G401 (cell line): Measurements from ENCODE around the gene BRD1. TPM values are rescaled to one million over a fixed set of nuclear protein-coding genes. Genes with fewer than 3 reads are reported as not detected.

Source experiments
- DNase-seq: peaks from one replicate; pipeline ENCODE4 v3.0.0-alpha.2; 2015; ENCODE audit warnings: low spot score
- in situ Hi-C: cut with HindIII; loops from 2 replicates; pipeline ENCODE4 v1.10.0; 2016; ENCODE audit warnings: low sequenced_read_pairs, mixed read lengths
- total RNA-seq: library from RNA; depleted of rRNA; stranded (reverse); fragments of >200 nt; shearing (Covaris generic); gene quantifications from 2 replicates; pipeline ENCODE4 v1.2.3, GENCODE V29; 2014

The BRD1 gene
- total RNA-seq, 1 experiment from 2014 or later = 27.5 TPM

- no peak for DNase-seq
- in situ Hi-C loops = no loop called here
Measured at GRCh38 chr22:49810363-49811019, 17.2 kb downstream of the BRD1 start.

DNA sequence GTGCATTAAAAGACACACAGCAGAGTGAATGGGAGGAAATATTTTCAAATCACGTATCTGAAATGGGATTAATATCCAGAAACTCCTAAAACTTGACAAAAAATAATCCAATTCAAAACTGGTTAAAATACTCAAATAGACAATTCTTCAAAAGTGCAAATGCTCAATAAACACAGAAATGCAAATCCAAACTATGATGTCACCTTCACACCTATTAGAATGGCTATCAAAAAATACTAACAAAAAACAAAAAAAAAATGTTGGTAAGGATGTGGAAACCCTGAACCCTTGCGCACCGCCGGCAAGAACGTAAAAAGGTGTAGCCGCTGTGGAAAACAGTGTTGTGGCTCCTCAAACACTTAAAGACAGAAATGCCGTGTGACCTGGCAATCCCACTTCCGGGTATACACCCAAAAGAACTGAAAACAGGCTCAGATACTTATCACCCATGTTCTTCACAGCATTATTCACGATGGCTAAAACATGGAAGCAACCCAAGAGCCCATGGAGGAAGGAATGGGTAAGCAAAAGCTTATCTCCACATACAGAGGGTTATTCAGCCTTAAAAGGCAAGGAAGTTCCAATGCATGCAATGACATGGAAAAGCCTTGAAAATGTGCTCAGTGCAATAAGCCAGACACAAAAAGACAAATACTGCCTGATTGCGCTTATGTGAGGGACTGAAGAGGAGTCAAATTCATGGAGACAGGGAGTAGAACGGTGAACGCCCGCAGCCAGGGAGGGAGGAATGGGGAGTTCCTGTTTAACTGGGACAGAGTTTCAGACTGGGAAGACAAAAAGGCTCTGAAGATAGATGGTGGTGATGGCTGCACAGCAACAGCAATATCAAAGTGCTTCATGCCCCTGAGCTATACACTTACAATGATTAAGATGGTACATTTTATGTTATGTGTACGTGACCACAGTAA lies 19.6 kb downstream of the BRD1 start:
- in situ Hi-C loops = no loop called here
- no peak for DNase-seq

GRCh38 chr22:49807129-49807528 lies 20.5 kb downstream of the BRD1 start:
- in situ Hi-C loops = no loop called here
- DNase-seq = no peak

DNA sequence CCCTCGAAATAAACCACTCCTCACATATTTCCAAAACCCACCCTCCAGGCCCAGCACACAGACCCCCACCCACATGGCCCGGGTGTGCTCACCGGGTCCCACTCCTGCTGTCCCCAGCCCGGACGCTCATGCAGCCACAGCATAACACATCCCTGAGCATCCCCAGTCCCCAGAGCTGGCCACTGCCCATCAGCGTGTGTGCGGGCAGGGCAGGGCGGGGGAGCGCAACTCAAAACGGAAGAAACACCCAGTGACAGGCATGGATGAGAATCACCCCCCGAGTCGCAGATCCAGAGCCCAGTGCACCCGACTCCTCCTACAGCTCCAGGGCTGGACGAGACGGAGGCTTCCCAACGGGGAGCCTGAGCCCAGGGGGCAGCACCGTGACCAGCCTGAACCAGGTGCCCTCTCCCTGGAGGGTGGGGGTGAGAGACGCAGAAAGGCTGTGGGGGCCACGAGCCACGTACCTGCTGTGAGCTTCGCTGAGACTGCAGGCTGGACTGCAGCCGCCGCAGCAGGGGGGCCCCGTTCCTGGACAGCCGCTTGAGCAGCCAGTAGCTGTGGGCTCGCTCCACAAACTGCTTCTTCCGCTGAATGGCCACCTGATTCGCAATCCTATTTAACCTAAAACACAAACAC lies 23.8 kb downstream of the BRD1 start:
- in situ Hi-C loops = no loop called here
- DNase-seq = no peak

GRCh38 chr22:49803134-49803533 lies 24.5 kb downstream of the BRD1 start:
- in situ Hi-C loops = no loop called here
- no peak for DNase-seq

DNA sequence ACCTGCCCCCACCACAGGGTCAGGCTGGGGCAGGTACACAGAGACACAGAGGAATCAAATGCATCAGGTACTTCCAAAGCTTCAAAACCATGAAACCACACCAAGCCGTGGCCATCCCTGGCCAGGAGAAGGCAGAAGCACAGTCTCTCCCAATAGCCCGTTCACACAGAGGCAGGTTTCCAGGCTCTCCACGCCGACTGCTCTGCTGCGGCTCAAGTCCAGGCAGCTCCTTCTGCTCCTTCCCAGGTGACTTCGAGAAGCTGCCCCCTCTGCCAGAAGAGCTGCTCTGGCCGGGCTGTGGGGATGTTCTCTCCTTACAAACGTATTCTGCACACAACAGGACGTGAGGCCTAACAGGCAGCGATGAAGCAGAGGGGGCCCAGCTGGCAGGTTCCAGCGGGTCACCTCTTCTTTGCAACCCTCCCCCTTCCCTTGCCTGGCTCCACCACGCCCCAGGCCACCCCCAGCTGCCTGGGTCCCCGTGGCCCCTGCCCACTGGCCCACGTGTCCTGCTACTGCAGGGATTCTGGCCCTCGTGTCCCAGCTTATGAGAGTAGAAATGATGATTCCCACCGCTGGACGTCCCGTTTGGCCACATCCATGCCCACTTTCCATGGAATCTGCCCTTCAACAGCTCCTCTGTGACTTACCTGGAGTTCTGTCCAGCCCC lies 26.1 kb downstream of the BRD1 start:
- DNase-seq = peak; percentile 76
- in situ Hi-C loops = no loop called here

DNA sequence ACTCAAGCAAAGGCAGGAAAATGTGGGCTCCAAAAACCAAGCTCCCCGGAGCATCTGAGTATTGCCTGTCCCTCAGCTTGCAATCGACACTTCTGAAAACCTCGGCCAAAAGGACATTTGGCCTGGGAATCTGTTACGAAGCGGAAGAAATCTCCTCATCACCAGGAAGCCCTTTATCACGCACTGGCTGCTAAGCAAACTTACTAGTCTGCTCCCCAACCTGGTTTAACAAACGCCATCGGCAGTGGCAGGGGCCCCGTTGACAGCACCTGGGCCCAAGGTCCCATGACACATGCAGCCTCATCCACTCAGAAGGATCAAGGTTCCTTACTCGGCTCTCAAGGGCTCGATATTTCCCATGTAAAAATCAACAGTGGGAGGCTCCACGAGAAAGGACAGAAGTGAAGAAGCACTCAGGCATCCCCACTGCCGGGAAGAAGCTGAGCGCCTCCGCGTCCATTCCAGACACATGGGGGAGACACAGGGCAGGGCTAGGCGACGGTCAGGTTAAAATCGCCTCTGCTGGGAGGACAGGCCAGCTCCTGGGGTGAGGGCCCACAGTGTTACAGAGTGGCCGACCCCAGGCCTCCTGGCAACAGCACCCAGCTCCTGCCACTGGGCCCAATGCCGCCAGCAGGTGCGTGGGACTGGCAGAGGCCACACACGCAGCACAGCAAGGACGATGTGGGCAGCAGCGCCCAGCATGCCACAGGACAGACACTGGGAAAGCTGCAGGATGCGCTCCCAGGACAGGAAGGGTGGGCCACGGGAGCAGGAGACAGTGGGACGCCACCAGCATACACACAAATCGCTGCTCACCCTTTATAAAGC lies 27.1 kb downstream of the BRD1 start:
- peak; percentile 65 for DNase-seq
- in situ Hi-C loops = no loop called here

DNA sequence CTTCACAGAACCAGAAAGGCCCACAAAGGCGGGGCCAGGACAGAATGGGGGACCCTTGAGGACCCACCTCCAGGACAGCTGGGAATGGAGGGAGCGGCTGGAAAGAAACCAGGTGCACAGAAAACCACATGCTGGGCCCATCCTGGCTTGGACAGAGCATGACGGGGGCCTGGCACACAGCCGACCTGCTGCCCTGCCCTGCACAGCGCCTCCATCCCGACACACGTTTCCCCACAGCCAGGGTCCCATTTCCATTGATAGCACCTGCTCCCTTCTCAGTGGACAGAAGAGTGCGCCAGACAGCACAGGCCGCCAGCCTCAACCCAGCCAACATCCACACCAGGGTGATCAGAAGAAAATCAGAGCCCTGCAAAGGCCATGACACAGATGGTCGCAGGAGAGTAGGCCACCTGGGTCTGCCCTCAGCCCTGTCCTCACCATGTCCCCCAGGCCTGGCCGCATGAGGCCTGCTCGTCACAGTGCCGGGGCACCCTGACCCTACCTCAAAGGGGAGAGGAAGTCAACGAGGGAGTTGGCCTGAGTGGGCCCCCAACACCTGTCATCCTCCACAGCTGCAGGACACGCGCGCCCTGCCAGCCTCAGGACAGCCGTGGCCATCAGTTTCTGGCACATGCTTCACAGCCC lies 28.1 kb downstream of the BRD1 start:
- peak; percentile 76 for DNase-seq
- in situ Hi-C loops = loop anchor here (25.0 kb wide), 1 partner anchor 113 kb away; the partner anchor contains the start of genes ALG12 and CRELD2

- peak; percentile 64 for DNase-seq
- in situ Hi-C loops = loop anchor here (25.0 kb wide), 1 partner anchor 114 kb away; the partner anchor contains the start of genes ALG12 and CRELD2
Measured at GRCh38 chr22:49798486-49799151, 29.1 kb downstream of the BRD1 start.

DNA sequence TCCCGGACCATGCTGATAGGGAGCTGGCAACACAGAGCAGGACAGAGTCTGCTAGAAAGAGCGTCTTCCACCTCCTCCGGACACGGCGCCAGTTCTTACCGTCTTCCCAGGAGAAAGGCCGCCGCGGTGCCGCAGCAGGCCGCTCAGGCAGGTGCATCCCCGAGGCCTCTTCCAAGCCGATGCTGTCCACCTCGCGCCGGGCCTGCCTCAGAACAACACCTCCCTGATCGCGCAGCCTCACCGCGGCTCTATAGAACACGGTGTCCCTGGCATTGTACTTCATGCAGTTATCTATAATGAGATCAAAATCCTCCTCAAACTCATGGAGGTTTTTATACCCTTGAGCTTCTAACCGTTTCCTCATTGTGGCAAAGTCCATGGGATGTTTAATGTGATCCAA lies 30.0 kb downstream of the BRD1 start:
- in situ Hi-C loops = loop anchor here (25.0 kb wide), 1 partner anchor 115 kb away; the partner anchor contains the start of genes ALG12 and CRELD2
- no peak for DNase-seq

GRCh38 chr22:49796596-49797270 lies 30.9 kb downstream of the BRD1 start:
- in situ Hi-C loops = loop anchor here (25.0 kb wide), 1 partner anchor 116 kb away; the partner anchor contains the start of genes ALG12 and CRELD2
- DNase-seq = no peak

GRCh38 chr22:49795521-49795920 lies 32.2 kb downstream of the BRD1 start:
- no peak for DNase-seq
- in situ Hi-C loops = loop anchor here (25.0 kb wide), 1 partner anchor 117 kb away; the partner anchor contains the start of genes ALG12 and CRELD2

DNA sequence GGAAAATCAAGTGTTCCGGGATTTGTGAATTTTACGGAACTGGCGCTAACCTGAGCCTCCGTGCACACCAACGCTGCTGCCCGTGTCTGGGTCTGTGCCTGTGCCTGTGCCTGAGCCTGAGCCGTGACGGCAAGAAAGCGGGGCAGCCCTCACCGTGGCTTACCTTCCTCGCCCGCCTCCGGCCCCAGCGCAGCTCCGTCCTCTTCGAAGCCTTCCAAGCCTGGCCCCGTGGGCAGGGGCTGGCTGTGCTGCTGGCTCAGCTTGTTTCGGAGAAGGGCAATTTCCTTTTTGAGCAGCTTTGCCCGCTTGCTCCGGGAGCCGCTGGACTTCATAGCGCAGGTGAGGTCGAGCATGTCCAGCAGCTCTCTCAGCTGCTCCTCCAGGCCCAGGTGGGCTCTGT lies 33.8 kb downstream of the BRD1 start:
- DNase-seq = no peak
- in situ Hi-C loops = loop anchor here (25.0 kb wide), 1 partner anchor 118 kb away; the partner anchor contains the start of genes ALG12 and CRELD2

DNA sequence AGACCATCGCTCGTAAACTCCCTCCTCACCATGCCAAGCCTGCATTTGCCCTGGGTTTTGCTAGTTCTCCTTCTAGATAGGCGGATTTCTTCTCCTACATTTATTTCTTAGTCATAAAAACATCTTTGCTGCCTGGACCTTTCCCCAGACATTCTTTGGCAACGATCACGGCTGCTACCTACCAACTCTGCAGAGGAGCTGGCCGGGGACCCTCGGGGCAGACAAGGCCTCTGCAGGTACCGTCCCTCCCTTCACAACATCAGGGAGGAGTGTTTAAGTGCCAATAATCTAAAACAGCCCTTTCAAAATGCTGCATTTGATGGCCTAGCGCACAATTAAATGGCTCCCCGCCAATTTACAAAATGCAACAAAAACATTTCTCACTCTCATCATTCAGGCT lies 34.4 kb downstream of the BRD1 start:
- no peak for DNase-seq

GRCh38 chr22:49792107-49792506 lies 35.6 kb downstream of the BRD1 start:
- in situ Hi-C loops = loop anchor here (25.0 kb wide), 1 partner anchor 120 kb away; the partner anchor contains the start of genes ALG12 and CRELD2
- DNase-seq = no peak

More for the DNA sequence above, 34.4 kb downstream of the BRD1 start:
- in situ Hi-C loops = loop anchor here (25.0 kb wide), 1 partner anchor 119 kb away; the partner anchor contains the start of genes ALG12 and CRELD2

DNA sequence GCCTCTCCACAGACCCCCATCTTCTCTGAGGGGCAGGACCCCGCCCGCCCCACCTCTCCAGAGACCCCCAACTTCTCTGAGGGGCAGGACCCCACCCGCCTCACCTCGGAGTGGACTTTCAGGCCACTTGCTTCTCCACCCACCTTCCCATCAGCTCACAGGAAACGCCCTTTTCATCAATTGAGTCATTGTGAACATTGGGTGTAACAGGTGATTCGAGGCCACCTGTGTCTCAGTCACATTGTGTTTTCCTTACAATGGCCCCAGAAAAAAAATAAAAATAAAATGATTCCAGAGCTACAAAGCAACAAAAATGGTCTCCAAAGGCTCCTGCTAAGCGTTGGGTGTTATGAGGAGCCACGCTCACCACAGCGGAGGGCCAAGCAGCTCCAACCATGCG lies 36.0 kb downstream of the BRD1 start:
- DNase-seq = no peak
- in situ Hi-C loops = loop anchor here (25.0 kb wide), 1 partner anchor 121 kb away; the partner anchor contains the start of genes ALG12 and CRELD2
